Measurements from ENCODE around the gene ATOH7.
A peak's percentile ranks its signal among the peaks of the same experiment; 100 is the strongest.
"Not testable (repeated sequence)": the region's sequence is repeated elsewhere in the genome, so short reads cannot be mapped to it uniquely, and the experiment has no call there.

Gene ATOH7

DNA sequence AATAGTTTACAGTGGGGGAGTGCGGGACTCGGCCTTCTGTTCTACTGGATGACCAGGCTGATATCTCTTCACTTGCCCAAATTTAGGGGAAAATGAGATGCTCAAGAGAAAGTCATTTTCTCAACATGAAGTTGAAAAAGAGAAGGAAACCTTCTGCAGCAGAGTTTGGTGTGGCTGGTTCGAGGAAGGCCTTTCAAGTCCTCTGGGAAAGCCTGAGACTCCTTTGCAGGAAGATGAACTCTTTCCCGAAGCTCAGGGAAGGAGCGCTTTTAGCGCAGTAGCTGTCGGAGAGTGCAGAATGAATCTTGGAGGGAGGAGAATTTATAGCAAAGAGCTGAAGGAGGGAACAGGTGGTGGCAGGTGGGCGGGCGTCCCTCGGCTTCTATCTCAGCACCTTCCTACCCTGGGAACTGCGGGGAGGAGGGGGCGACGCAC is at the start of gene ATOH7:
TSS of gene ATOH7 (minus strand) at position 297 of the 435 bp plus-strand sequence. CDS start 436 bp downstream, outside the sequence.
- H3K4me3 ChIP-seq (ENCODE audit: low read length): peak within 1 kb of the TSS; percentile 58
- TF ChIP-seq, protein P1, sequence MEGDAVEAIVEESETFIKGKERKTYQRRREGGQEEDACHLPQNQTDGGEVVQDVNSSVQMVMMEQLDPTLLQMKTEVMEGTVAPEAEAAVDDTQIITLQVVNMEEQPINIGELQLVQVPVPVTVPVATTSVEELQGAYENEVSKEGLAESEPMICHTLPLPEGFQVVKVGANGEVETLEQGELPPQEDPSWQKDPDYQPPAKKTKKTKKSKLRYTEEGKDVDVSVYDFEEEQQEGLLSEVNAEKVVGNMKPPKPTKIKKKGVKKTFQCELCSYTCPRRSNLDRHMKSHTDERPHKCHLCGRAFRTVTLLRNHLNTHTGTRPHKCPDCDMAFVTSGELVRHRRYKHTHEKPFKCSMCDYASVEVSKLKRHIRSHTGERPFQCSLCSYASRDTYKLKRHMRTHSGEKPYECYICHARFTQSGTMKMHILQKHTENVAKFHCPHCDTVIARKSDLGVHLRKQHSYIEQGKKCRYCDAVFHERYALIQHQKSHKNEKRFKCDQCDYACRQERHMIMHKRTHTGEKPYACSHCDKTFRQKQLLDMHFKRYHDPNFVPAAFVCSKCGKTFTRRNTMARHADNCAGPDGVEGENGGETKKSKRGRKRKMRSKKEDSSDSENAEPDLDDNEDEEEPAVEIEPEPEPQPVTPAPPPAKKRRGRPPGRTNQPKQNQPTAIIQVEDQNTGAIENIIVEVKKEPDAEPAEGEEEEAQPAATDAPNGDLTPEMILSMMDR (conservative IDR thresholded peaks at IDR 0.05; ENCODE audit: low read depth, low read length): no peak
- no peak for DNase-seq (ENCODE audit: low read depth)

- DNase-seq (ENCODE audit: low read depth): no peak
- no peak overlapping the region for H3K4me3 ChIP-seq (ENCODE audit: low read length)
- TF ChIP-seq, protein P1 (conservative IDR thresholded peaks at IDR 0.05; ENCODE audit: low read depth, low read length): no peak
Observed at GRCh38 chr10:68280758-68281157, 48.8 kb upstream of the ATOH7 start.

- not testable (repeated sequence) for H3K4me3 ChIP-seq (ENCODE audit: low read length); DNase-seq (ENCODE audit: low read depth)
Observed at GRCh38 chr10:68278906-68279753, 47.2 kb upstream of the ATOH7 start.

DNA sequence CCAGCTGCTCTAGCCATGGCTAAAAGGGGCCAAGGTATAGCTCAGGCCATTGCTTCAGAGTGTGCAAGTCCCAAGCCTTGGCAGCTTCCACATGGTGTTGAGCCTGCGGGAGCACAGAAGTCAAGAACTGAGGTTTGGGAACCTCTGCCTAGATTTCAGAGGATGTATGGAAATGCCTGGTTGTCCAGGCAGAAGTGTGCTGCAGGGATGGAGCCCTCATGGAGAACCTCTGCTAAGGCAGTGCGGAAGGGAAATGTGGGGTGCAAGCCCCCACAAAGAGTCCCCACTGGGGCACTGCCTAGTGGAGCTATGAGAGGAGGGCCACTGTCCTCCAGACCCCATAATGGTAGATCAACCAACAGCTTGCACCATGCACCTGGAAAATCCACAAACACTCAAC is 45.9 kb upstream of the ATOH7 start:
- not testable (repeated sequence) for H3K4me3 ChIP-seq (ENCODE audit: low read length); DNase-seq (ENCODE audit: low read depth)

DNA sequence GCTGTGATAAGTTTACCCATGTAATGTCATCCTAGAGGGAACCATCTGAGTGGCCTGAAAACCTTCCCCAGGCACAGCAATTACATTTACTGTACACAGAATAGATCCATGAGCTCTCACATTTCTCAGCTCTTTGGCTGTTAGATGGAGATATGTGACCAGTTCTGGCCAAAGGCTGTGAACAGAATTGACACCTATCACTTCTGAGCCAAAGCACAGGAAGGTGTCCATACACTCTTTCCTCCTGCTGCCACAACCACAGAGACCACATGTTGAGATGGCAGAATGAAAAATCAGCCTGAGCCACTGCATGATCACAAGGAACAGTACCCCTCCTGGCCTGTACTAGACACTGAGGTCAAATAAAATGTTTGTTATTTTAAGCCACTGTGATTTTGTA is 44.3 kb upstream of the ATOH7 start:
- TF ChIP-seq, protein P1 (conservative IDR thresholded peaks at IDR 0.05; ENCODE audit: low read depth, low read length): no peak
- no peak overlapping the region for H3K4me3 ChIP-seq (ENCODE audit: low read length)
- no peak for DNase-seq (ENCODE audit: low read depth)

DNA sequence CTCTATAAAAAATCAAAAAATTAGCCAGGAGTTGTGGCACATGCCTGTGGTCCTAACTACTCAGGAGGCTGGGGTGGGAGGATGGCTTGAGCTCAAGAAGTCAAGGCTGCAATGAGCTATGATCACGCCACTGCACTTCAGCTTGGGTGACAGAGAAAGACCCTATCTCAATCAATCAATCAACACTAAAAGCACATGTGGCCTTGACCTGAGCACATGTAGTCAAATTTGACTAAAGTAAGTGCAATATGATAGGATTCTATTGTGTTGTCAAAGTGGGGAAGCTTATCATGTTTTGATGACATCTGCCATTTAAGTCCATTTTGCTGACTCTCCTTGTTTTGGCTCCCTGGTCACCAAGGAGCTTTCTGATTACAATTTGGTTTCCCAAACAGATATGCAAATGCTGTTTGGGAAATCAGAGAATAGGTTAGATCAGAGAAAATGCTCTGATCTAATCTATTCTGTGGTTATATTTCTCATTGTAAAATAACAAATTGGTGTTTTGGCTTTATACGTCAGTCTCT is 43.8 kb upstream of the ATOH7 start:
- no peak overlapping the region for H3K4me3 ChIP-seq (ENCODE audit: low read length)
- TF ChIP-seq, protein P1 (conservative IDR thresholded peaks at IDR 0.05; ENCODE audit: low read depth, low read length): no peak
- DNase-seq (ENCODE audit: low read depth): no peak

GRCh38 chr10:68272833-68273232 is 40.9 kb upstream of the ATOH7 start:
- TF ChIP-seq, protein P1 (conservative IDR thresholded peaks at IDR 0.05; ENCODE audit: low read depth, low read length): no peak
- no peak overlapping the region for H3K4me3 ChIP-seq (ENCODE audit: low read length)
- DNase-seq (ENCODE audit: low read depth): no peak

- TF ChIP-seq, protein P1 (conservative IDR thresholded peaks at IDR 0.05; ENCODE audit: low read depth, low read length): no peak
- peak; percentile 64 for DNase-seq (ENCODE audit: low read depth)
- no peak overlapping the region for H3K4me3 ChIP-seq (ENCODE audit: low read length)
Observed at GRCh38 chr10:68271196-68271882, 39.4 kb upstream of the ATOH7 start.

All from retinal pigment epithelial cell (primary cell).